Measurements from ENCODE around the gene NAIF1.

GRCh38 chr9:128109050-128109709 is 42.1 kb upstream of the NAIF1 start:
- no peak for TF ChIP-seq CTCF (IDR thresholded peaks at IDR 0.05; ENCODE audit: low read length)
- no peak for TF ChIP-seq EZH2 (IDR thresholded peaks at IDR 0.05; ENCODE audit: borderline replicate concordance, low read length)
